SH-SY5Y (cell line): Measurements from ENCODE around the gene RABGAP1L.

Experiments
- GATA2 ChIP-seq: IDR thresholded peaks from 2 replicates; pipeline ENCODE4 v1.6.1; 2011; ENCODE audit warnings: mild to moderate bottlenecking, low read depth, low read length
- GATA3 ChIP-seq: IDR thresholded peaks from 2 replicates; pipeline ENCODE4 v1.6.1; 2011; ENCODE audit warnings: low read depth, mild to moderate bottlenecking, low read length, moderate library complexity

DNA sequence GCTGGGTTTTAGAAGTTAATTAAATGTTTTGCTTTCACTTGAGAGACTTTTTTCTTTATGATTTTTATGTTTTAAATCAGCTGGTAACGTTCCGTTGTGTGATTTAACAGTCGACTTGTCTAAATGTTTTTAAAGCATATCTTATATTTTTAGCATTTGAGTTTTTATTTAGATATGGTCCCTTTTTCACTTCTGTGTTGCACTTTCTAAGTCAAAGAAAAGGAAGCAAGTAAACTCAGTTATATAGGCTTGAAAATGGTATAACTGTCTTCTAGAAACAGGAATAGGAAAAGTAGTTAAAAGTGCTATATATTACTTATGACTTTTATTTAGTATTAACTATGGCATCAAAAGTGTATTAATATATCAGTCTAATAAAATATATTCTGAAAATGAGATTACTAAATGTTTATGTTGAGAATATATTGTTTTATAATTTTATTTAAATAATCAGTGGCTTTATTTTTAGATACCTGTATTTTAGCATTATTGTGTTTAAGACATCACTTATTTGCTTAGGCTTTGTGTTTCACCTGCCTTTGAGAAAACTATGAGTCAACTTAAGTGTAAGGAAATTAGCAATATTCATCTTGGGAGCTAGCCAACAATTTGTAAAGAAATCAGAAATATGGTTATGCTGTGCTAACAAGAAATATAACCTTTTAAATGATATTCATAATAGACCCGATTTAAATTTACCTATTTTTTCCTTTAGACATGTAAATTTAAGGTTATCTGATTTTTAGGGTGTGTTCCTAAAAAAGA is 60.5 kb downstream of the RABGAP1L start:
- TF ChIP-seq GATA2 (no peak), GATA3 (no peak)
